GM23338 (cell line): ENCODE data around the gene RALGPS1. TPM values are rescaled to one million over a fixed set of nuclear protein-coding genes. Genes with fewer than 3 reads are reported as not detected.

Experiments
- ATAC-seq: fragments of 200-7000 bp; cut with Tn5 transposase; 3 replicates; pipeline ENCODE4 v1.9.1; 2020
- DNase-seq: peaks from one replicate; pipeline ENCODE4 v3.0.0-alpha.2; 2015; ENCODE audit warnings: low spot score
- H2AFZ ChIP-seq: fragments of 200-600 bp; sonication (generic); 2 replicates; pipeline ENCODE4 v1.8.0; 2016; ENCODE audit warnings: antibody characterized with exemption, mild to moderate bottlenecking, moderate library complexity
- H3F3A ChIP-seq: fragments of 200-600 bp; sonication (generic); replicated peaks from 2 replicates; pipeline ENCODE4 v1.8.0; 2017; ENCODE audit warnings: antibody characterized with exemption, mixed run types, low read depth
- H3K27ac ChIP-seq: fragments of 200-600 bp; sonication (generic); 2 replicates; pipeline ENCODE4 v1.6.1; 2016; ENCODE audit warnings: low read depth
- H3K27me3 ChIP-seq: fragments of 200-600 bp; sonication (generic); 2 replicates; pipeline ENCODE4 v1.8.0; 2016; ENCODE audit warnings: mild to moderate bottlenecking, mixed run types, moderate library complexity; ENCODE audit not compliant: insufficient read depth
- H3K36me3 ChIP-seq: fragments of 200-600 bp; sonication (generic); 2 replicates; pipeline ENCODE4 v1.8.0; 2016; ENCODE audit warnings: mild to moderate bottlenecking; ENCODE audit not compliant: insufficient read depth
- H3K4me1 ChIP-seq: fragments of 200-600 bp; sonication (generic); 2 replicates; pipeline ENCODE4 v1.8.0; 2016; ENCODE audit warnings: mild to moderate bottlenecking, moderate library complexity; ENCODE audit not compliant: insufficient read depth
- H3K4me2 ChIP-seq: fragments of 200-600 bp; sonication (generic); 2 replicates; pipeline ENCODE4 v1.7.1; 2017; ENCODE audit warnings: mixed run types
- H3K4me3 ChIP-seq: fragments of 200-600 bp; sonication (generic); 2 replicates; pipeline ENCODE4 v1.6.1; 2016; ENCODE audit warnings: mixed run types
- H3K79me2 ChIP-seq: fragments of 200-600 bp; sonication (generic); replicated peaks from 2 replicates; pipeline ENCODE4 v1.8.0; 2017; ENCODE audit warnings: mild to moderate bottlenecking; ENCODE audit not compliant: insufficient read depth
- H3K9me2 ChIP-seq: fragments of 200-600 bp; sonication (generic); 2 replicates; pipeline ENCODE4 v1.8.0; 2017; ENCODE audit not compliant: insufficient read depth
- H4K20me1 ChIP-seq: fragments of 200-600 bp; sonication (generic); replicated peaks from 2 replicates; pipeline ENCODE4 v1.8.0; 2017; ENCODE audit warnings: mild to moderate bottlenecking; ENCODE audit not compliant: insufficient read depth
- H3K27ac Mint-ChIP-seq: 2 replicates; pipeline ENCODE4 v1.8.0; 2020; ENCODE audit warnings: inconsistent platforms, mild to moderate bottlenecking, moderate library complexity, mixed read lengths
- H3K27me3 Mint-ChIP-seq: 3 replicates; pipeline ENCODE4 v1.8.0; 2022; ENCODE audit warnings: low read depth, mild to moderate bottlenecking, moderate library complexity, mixed read lengths, inconsistent platforms; ENCODE audit not compliant: insufficient read depth, poor library complexity
- H3K36me3 Mint-ChIP-seq: 3 replicates; pipeline ENCODE4 v1.8.0; 2021; ENCODE audit warnings: low read depth, mild to moderate bottlenecking, inconsistent platforms, moderate library complexity, mixed read lengths
- H3K4me1 Mint-ChIP-seq: 3 replicates; pipeline ENCODE4 v1.8.0; 2020; ENCODE audit warnings: mild to moderate bottlenecking, inconsistent platforms, mixed read lengths
- H3K4me3 Mint-ChIP-seq: 3 replicates; pipeline ENCODE4 v1.8.0; 2021; ENCODE audit warnings: moderate library complexity, mild to moderate bottlenecking, inconsistent platforms, mixed read lengths
- H3K9me3 Mint-ChIP-seq: 3 replicates; pipeline ENCODE4 v1.8.0; 2020; ENCODE audit warnings: moderate library complexity, mild to moderate bottlenecking, inconsistent platforms, mixed read lengths
- CREB1 ChIP-seq: fragments of 250-450 bp; sonication (Bioruptor Pico); IDR thresholded peaks from 2 replicates; pipeline ENCODE4 v1.5.0; 2020; ENCODE audit warnings: low read depth, mild to moderate bottlenecking, moderate library complexity
- EZH2 ChIP-seq: fragments of 200-600 bp; sonication (generic); IDR thresholded peaks from one replicate; pipeline ENCODE4 v1.8.0; 2017; ENCODE audit warnings: antibody characterized with exemption, mild to moderate bottlenecking, low read depth; ENCODE audit not compliant: unreplicated experiment
- EZH2phosphoT487 ChIP-seq: fragments of 200-600 bp; sonication (generic); IDR thresholded peaks from one replicate; pipeline ENCODE4 v1.8.1; 2018; ENCODE audit warnings: antibody characterized with exemption; ENCODE audit not compliant: unreplicated experiment
- JUNB ChIP-seq: IDR thresholded peaks from one replicate; pipeline ENCODE4 v1.6.1; 2016; ENCODE audit warnings: antibody characterized with exemption; ENCODE audit not compliant: unreplicated experiment
- NANOG ChIP-seq: IDR thresholded peaks from 2 replicates; pipeline ENCODE4 v1.6.1; 2016; ENCODE audit warnings: antibody characterized with exemption, borderline replicate concordance
- POLR2AphosphoS5 ChIP-seq: IDR thresholded peaks from 2 replicates; pipeline ENCODE4 v1.6.1; 2016; ENCODE audit warnings: antibody characterized with exemption, low read depth
- STAT1 ChIP-seq: IDR thresholded peaks from one replicate; pipeline ENCODE4 v1.6.1; 2016; ENCODE audit warnings: antibody characterized with exemption; ENCODE audit not compliant: unreplicated experiment
- ZNF114 ChIP-seq: fragments of 250-450 bp; sonication (Bioruptor Pico); IDR thresholded peaks from 2 replicates; pipeline ENCODE4 v1.5.0; 2020; ENCODE audit warnings: mild to moderate bottlenecking, moderate library complexity
- ZNF331 ChIP-seq: fragments of 250-450 bp; sonication (Bioruptor Pico); IDR thresholded peaks from 2 replicates; pipeline ENCODE4 v1.5.0; 2020; ENCODE audit warnings: low read depth, mild to moderate bottlenecking, moderate library complexity
- polyA plus RNA-seq: library from polyadenylated mRNA; unstranded; fragments of >200 nt; fragmentation: Nextera tagmentation; extraction: Ambion mirVana; gene quantifications from 2 replicates; pipeline ENCODE4 v1.2.1, GENCODE V29; 2016
- total RNA-seq: library from RNA; depleted of rRNA; stranded (reverse); fragments of >200 nt; shearing (Covaris generic); gene quantifications from 2 replicates; pipeline ENCODE4 v1.2.3, GENCODE V29; 2014
- TF ChIP-seq, protein P1 (sequence below): IDR thresholded peaks from one replicate; pipeline ENCODE4 v1.6.1; 2018; ENCODE audit warnings: antibody characterized with exemption; ENCODE audit not compliant: unreplicated experiment
- TF ChIP-seq, protein P2 (sequence below): fragments of 250-450 bp; sonication (Bioruptor Pico); IDR thresholded peaks from 2 replicates; pipeline ENCODE4 v1.5.0; 2020; ENCODE audit warnings: mild to moderate bottlenecking, moderate library complexity
- TF ChIP-seq, protein P3 (sequence below), 2 experiments: fragments of 200-600 bp in 1 of 2; sonication (generic) in 1 of 2; conservative IDR thresholded peaks; 2 replicates each; pipeline versions ENCODE4 v1.5.1 to v1.6.1; 2016 to 2017; ENCODE audit warnings: antibody characterized with exemption in 2 of 2, low read depth in 2 of 2, mild to moderate bottlenecking in 2 of 2, moderate library complexity in 1 of 2
- TF ChIP-seq, protein P4 (sequence below): IDR thresholded peaks from 2 replicates; pipeline ENCODE4 v1.6.1; 2016; ENCODE audit warnings: antibody characterized with exemption

RALGPS1 gene
- total and polyA plus RNA-seq, 2 experiments from 2014 or later: 18.2 to 57.1 TPM

DNA sequence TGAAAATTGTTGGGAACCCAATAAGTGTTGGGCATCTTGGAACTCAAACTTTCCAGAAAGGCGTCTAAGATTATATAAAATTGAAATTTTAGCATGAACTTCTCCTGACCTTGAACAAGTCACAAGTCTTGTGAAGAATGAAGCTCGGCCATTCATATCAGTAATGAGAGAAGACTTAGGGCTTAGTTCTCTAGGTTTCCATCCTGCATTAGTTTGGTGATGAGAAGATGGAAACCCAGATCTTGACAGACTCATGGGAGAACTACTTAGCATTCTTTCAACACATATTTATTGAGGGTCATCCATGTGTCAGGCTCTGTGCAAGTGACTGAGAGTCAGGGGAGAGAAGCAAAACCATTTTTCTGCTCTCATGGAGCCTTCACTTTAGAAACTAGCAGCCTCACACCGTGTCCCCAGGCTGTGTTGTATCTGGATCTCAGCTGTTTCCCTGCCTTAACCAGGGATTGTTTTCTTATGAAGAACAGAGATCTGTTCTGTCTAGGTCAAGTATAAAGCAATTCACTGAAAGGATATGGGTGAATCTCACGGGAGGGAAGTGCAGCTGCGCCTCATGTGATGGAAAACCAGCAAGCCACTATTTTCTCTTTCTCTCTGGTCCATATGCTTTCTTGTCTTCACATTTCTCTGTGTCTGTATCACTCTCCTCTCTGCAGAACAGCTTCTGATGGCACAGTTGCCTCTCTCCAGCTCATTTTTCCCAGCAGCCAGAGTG is 353.4 kb downstream of the RALGPS1 start:
- peaks cover 17% of the 10 kb centered on the region for H3K4me1 Mint-ChIP-seq
- no peak for TF ChIP-seq ZNF114 (CRISPR knock-in tag)
- no peak for TF ChIP-seq POLR2AphosphoS5
- TF ChIP-seq STAT1: no peak
- TF ChIP-seq, protein P1, sequence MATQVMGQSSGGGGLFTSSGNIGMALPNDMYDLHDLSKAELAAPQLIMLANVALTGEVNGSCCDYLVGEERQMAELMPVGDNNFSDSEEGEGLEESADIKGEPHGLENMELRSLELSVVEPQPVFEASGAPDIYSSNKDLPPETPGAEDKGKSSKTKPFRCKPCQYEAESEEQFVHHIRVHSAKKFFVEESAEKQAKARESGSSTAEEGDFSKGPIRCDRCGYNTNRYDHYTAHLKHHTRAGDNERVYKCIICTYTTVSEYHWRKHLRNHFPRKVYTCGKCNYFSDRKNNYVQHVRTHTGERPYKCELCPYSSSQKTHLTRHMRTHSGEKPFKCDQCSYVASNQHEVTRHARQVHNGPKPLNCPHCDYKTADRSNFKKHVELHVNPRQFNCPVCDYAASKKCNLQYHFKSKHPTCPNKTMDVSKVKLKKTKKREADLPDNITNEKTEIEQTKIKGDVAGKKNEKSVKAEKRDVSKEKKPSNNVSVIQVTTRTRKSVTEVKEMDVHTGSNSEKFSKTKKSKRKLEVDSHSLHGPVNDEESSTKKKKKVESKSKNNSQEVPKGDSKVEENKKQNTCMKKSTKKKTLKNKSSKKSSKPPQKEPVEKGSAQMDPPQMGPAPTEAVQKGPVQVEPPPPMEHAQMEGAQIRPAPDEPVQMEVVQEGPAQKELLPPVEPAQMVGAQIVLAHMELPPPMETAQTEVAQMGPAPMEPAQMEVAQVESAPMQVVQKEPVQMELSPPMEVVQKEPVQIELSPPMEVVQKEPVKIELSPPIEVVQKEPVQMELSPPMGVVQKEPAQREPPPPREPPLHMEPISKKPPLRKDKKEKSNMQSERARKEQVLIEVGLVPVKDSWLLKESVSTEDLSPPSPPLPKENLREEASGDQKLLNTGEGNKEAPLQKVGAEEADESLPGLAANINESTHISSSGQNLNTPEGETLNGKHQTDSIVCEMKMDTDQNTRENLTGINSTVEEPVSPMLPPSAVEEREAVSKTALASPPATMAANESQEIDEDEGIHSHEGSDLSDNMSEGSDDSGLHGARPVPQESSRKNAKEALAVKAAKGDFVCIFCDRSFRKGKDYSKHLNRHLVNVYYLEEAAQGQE: no peak
- TF ChIP-seq EZH2: no peak
- TF ChIP-seq JUNB: no peak
- TF ChIP-seq NANOG: no peak
- no peak for TF ChIP-seq ZNF331 (CRISPR knock-in tag)
- no peak for TF ChIP-seq CREB1
- TF ChIP-seq, protein P2, sequence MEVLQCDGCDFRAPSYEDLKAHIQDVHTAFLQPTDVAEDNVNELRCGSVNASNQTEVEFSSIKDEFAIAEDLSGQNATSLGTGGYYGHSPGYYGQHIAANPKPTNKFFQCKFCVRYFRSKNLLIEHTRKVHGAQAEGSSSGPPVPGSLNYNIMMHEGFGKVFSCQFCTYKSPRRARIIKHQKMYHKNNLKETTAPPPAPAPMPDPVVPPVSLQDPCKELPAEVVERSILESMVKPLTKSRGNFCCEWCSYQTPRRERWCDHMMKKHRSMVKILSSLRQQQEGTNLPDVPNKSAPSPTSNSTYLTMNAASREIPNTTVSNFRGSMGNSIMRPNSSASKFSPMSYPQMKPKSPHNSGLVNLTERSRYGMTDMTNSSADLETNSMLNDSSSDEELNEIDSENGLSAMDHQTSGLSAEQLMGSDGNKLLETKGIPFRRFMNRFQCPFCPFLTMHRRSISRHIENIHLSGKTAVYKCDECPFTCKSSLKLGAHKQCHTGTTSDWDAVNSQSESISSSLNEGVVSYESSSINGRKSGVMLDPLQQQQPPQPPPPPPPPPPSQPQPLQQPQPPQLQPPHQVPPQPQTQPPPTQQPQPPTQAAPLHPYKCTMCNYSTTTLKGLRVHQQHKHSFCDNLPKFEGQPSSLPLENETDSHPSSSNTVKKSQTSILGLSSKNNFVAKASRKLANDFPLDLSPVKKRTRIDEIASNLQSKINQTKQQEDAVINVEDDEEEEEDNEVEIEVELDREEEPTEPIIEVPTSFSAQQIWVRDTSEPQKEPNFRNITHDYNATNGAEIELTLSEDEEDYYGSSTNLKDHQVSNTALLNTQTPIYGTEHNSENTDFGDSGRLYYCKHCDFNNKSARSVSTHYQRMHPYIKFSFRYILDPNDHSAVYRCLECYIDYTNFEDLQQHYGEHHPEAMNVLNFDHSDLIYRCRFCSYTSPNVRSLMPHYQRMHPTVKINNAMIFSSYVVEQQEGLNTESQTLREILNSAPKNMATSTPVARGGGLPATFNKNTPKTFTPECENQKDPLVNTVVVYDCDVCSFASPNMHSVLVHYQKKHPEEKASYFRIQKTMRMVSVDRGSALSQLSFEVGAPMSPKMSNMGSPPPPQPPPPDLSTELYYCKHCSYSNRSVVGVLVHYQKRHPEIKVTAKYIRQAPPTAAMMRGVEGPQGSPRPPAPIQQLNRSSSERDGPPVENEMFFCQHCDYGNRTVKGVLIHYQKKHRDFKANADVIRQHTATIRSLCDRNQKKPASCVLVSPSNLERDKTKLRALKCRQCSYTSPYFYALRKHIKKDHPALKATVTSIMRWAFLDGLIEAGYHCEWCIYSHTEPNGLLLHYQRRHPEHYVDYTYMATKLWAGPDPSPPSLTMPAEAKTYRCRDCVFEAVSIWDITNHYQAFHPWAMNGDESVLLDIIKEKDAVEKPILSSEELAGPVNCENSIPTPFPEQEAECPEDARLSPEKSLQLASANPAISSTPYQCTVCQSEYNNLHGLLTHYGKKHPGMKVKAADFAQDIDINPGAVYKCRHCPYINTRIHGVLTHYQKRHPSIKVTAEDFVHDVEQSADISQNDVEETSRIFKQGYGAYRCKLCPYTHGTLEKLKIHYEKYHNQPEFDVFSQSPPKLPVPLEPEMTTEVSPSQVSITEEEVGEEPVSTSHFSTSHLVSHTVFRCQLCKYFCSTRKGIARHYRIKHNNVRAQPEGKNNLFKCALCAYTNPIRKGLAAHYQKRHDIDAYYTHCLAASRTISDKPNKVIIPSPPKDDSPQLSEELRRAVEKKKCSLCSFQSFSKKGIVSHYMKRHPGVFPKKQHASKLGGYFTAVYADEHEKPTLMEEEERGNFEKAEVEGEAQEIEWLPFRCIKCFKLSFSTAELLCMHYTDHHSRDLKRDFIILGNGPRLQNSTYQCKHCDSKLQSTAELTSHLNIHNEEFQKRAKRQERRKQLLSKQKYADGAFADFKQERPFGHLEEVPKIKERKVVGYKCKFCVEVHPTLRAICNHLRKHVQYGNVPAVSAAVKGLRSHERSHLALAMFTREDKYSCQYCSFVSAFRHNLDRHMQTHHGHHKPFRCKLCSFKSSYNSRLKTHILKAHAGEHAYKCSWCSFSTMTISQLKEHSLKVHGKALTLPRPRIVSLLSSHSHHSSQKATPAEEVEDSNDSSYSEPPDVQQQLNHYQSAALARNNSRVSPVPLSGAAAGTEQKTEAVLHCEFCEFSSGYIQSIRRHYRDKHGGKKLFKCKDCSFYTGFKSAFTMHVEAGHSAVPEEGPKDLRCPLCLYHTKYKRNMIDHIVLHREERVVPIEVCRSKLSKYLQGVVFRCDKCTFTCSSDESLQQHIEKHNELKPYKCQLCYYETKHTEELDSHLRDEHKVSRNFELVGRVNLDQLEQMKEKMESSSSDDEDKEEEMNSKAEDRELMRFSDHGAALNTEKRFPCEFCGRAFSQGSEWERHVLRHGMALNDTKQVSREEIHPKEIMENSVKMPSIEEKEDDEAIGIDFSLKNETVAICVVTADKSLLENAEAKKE (CRISPR knock-in tag): no peak
- TF ChIP-seq, protein P3, sequence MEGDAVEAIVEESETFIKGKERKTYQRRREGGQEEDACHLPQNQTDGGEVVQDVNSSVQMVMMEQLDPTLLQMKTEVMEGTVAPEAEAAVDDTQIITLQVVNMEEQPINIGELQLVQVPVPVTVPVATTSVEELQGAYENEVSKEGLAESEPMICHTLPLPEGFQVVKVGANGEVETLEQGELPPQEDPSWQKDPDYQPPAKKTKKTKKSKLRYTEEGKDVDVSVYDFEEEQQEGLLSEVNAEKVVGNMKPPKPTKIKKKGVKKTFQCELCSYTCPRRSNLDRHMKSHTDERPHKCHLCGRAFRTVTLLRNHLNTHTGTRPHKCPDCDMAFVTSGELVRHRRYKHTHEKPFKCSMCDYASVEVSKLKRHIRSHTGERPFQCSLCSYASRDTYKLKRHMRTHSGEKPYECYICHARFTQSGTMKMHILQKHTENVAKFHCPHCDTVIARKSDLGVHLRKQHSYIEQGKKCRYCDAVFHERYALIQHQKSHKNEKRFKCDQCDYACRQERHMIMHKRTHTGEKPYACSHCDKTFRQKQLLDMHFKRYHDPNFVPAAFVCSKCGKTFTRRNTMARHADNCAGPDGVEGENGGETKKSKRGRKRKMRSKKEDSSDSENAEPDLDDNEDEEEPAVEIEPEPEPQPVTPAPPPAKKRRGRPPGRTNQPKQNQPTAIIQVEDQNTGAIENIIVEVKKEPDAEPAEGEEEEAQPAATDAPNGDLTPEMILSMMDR (conservative IDR thresholded peaks at IDR 0.05; ENCODE audit: low read depth in 2 of 2): no peak
- no peak for TF ChIP-seq EZH2phosphoT487
- TF ChIP-seq, protein P4, sequence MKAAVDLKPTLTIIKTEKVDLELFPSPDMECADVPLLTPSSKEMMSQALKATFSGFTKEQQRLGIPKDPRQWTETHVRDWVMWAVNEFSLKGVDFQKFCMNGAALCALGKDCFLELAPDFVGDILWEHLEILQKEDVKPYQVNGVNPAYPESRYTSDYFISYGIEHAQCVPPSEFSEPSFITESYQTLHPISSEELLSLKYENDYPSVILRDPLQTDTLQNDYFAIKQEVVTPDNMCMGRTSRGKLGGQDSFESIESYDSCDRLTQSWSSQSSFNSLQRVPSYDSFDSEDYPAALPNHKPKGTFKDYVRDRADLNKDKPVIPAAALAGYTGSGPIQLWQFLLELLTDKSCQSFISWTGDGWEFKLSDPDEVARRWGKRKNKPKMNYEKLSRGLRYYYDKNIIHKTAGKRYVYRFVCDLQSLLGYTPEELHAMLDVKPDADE: no peak
- H4K20me1 ChIP-seq: no peaks in the 10 kb centered on the region
- DNase-seq: no peak
- peaks cover 6% of the 10 kb centered on the region; the same call in 2 of the 3 replicates for H3K36me3 Mint-ChIP-seq
- no peaks in the 10 kb centered on the region for H3F3A ChIP-seq
- no peak overlapping the region for H2AFZ ChIP-seq
- no peak for ATAC-seq
- H3K27me3 Mint-ChIP-seq: no peaks in the 10 kb centered on the region
- H3K79me2 ChIP-seq: no peaks in the 10 kb centered on the region
- no peak overlapping the region for H3K27ac ChIP-seq
- no peaks in the 10 kb centered on the region for H3K36me3 ChIP-seq
- H3K9me3 Mint-ChIP-seq: no peaks in the 10 kb centered on the region
- H3K27ac Mint-ChIP-seq: no peak overlapping the region
- H3K27me3 ChIP-seq: no peaks in the 10 kb centered on the region
- no peaks in the 10 kb centered on the region for H3K9me2 ChIP-seq
- no peak overlapping the region for H3K4me3 ChIP-seq
- no peak overlapping the region for H3K4me3 Mint-ChIP-seq
- no peak overlapping the region for H3K4me2 ChIP-seq
- H3K4me1 ChIP-seq: 0 out of 2 replicates have a peak, but pooled peaks cover 11% of the 10 kb centered on the region
